Mononuclear cell (primary cell): ENCODE measurements around the gene RMI2. TPM values are rescaled to one million over a fixed set of nuclear protein-coding genes. Genes with fewer than 3 reads are reported as not detected.
"Not testable (repeated sequence)": the region's sequence is repeated elsewhere in the genome, so short reads cannot be mapped to it uniquely, and the experiment has no call there.

ENCODE experiments used
- H3K27me3 ChIP-seq: 2 replicates; pipeline ENCODE4 v1.6.0; 2011; ENCODE audit warnings: low read length, control low read depth; ENCODE audit not compliant: insufficient read depth
- H3K4me1 ChIP-seq: 2 replicates; pipeline ENCODE4 v1.5.1; 2011; ENCODE audit warnings: mild to moderate bottlenecking, low read length, control low read depth; ENCODE audit not compliant: insufficient read depth
- H3K4me3 ChIP-seq: 2 replicates; pipeline ENCODE4 v1.5.1; 2011; ENCODE audit warnings: mild to moderate bottlenecking, low read length, moderate library complexity
- H3K9me3 ChIP-seq: 2 replicates; pipeline ENCODE4 v1.5.1; 2011; ENCODE audit warnings: low read depth, mild to moderate bottlenecking, control low read depth, low read length
- total RNA-seq: library from RNA; depleted of rRNA; stranded (reverse); fragments of >200 nt; gene quantifications from one replicate; pipeline ENCODE4 v1.2.3, GENCODE V29; 2012

RMI2 gene
- total RNA-seq, 1 donor = 1.2 TPM

GRCh38 chr16:11353158-11353557, 7.9 kb downstream of the RMI2 start:
- Histone ChIP-seq H3K27me3 (peaks cover 13% of the 10 kb centered on the region), H3K9me3 (no peaks in the 10 kb centered on the region), H3K4me3 (no peak overlapping the region), H3K4me1 (peaks cover 65% of the 10 kb centered on the region)

- no peak overlapping the region for H3K4me3 ChIP-seq
- peaks cover 53% of the 10 kb centered on the region for H3K4me1 ChIP-seq
- peaks cover 22% of the 10 kb centered on the region for H3K27me3 ChIP-seq
- no peaks in the 10 kb centered on the region for H3K9me3 ChIP-seq
Measured at GRCh38 chr16:11354407-11354732, 9.1 kb downstream of the RMI2 start.

GRCh38 chr16:11354733-11355574, 9.7 kb downstream of the RMI2 start:
- peaks cover 47% of the 10 kb centered on the region for H3K4me1 ChIP-seq
- H3K4me3 ChIP-seq = no peak overlapping the region
- H3K27me3 ChIP-seq = peaks cover 28% of the 10 kb centered on the region

GRCh38 chr16:11355862-11356261, 10.6 kb downstream of the RMI2 start:
- H3K4me3 ChIP-seq = no peak overlapping the region
- H3K4me1 ChIP-seq = peaks cover 38% of the 10 kb centered on the region
- peaks cover 37% of the 10 kb centered on the region for H3K27me3 ChIP-seq
- H3K9me3 ChIP-seq = no peaks in the 10 kb centered on the region

More at GRCh38 chr16:11354733-11355574, 9.7 kb downstream of the RMI2 start:
- H3K9me3 ChIP-seq = no peaks in the 10 kb centered on the region

- no peak overlapping the region for H3K4me3 ChIP-seq
- peaks cover 44% of the 10 kb centered on the region for H3K27me3 ChIP-seq
- H3K9me3 ChIP-seq = no peaks in the 10 kb centered on the region
- H3K4me1 ChIP-seq = peaks cover 42% of the 10 kb centered on the region
Measured at GRCh38 chr16:11356573-11357331, 11.5 kb downstream of the RMI2 start.

- H3K4me3 ChIP-seq = no peak overlapping the region
- peaks cover 49% of the 10 kb centered on the region for H3K27me3 ChIP-seq
- H3K9me3 ChIP-seq = no peaks in the 10 kb centered on the region
- H3K4me1 ChIP-seq = peaks cover 60% of the 10 kb centered on the region
Measured at GRCh38 chr16:11358531-11358930, 13.3 kb downstream of the RMI2 start.

GRCh38 chr16:11359370-11359769, 14.1 kb downstream of the RMI2 start:
- H3K4me3 ChIP-seq = no peak overlapping the region
- peaks cover 55% of the 10 kb centered on the region for H3K27me3 ChIP-seq
- H3K4me1 ChIP-seq = peaks cover 54% of the 10 kb centered on the region
- no peaks in the 10 kb centered on the region for H3K9me3 ChIP-seq

- peaks cover 64% of the 10 kb centered on the region for H3K27me3 ChIP-seq
- H3K4me1 ChIP-seq = peaks cover 45% of the 10 kb centered on the region
- H3K4me3 ChIP-seq = no peak overlapping the region
- H3K9me3 ChIP-seq = no peaks in the 10 kb centered on the region
Measured at GRCh38 chr16:11360641-11361373, 15.5 kb downstream of the RMI2 start.

GRCh38 chr16:11361701-11362451, 16.6 kb downstream of the RMI2 start:
- no peak overlapping the region for H3K4me3 ChIP-seq
- no peaks in the 10 kb centered on the region for H3K9me3 ChIP-seq
- peaks cover 69% of the 10 kb centered on the region for H3K27me3 ChIP-seq
- H3K4me1 ChIP-seq = peaks cover 35% of the 10 kb centered on the region

GRCh38 chr16:11363927-11364258, 18.6 kb downstream of the RMI2 start:
- H3K4me1 ChIP-seq = peaks cover 39% of the 10 kb centered on the region
- H3K4me3 ChIP-seq = no peak overlapping the region
- H3K9me3 ChIP-seq = no peaks in the 10 kb centered on the region
- peaks cover 55% of the 10 kb centered on the region for H3K27me3 ChIP-seq

GRCh38 chr16:11367483-11367906, 22.2 kb downstream of the RMI2 start:
- no peak overlapping the region for H3K4me3 ChIP-seq
- H3K9me3 ChIP-seq = no peaks in the 10 kb centered on the region
- peaks cover 30% of the 10 kb centered on the region for H3K27me3 ChIP-seq
- peaks cover 36% of the 10 kb centered on the region for H3K4me1 ChIP-seq

- Histone ChIP-seq H3K27me3 (peaks cover 12% of the 10 kb centered on the region), H3K9me3 (no peaks in the 10 kb centered on the region), H3K4me3 (no peak overlapping the region), H3K4me1 (peaks cover 19% of the 10 kb centered on the region)
Measured at GRCh38 chr16:11370084-11370931, 25.0 kb downstream of the RMI2 start.

- not testable (repeated sequence) for H3K9me3 ChIP-seq, H3K4me3 ChIP-seq, H3K27me3 ChIP-seq
- H3K4me1 ChIP-seq = peaks cover 19% of the 10 kb centered on the region
Measured at GRCh38 chr16:11370932-11371279, 25.6 kb downstream of the RMI2 start.
